GM21619 (cell line): ENCODE measurements around the gene MAP1A.
A peak's percentile ranks its signal among the peaks of the same experiment; 100 is the strongest.

ENCODE experiments used
- ATAC-seq: cut with Tn5 transposase; IDR thresholded peaks from one replicate; pipeline ENCODE4 v1.9.1; 2021; ENCODE audit not compliant: unreplicated experiment

Gene MAP1A

DNA sequence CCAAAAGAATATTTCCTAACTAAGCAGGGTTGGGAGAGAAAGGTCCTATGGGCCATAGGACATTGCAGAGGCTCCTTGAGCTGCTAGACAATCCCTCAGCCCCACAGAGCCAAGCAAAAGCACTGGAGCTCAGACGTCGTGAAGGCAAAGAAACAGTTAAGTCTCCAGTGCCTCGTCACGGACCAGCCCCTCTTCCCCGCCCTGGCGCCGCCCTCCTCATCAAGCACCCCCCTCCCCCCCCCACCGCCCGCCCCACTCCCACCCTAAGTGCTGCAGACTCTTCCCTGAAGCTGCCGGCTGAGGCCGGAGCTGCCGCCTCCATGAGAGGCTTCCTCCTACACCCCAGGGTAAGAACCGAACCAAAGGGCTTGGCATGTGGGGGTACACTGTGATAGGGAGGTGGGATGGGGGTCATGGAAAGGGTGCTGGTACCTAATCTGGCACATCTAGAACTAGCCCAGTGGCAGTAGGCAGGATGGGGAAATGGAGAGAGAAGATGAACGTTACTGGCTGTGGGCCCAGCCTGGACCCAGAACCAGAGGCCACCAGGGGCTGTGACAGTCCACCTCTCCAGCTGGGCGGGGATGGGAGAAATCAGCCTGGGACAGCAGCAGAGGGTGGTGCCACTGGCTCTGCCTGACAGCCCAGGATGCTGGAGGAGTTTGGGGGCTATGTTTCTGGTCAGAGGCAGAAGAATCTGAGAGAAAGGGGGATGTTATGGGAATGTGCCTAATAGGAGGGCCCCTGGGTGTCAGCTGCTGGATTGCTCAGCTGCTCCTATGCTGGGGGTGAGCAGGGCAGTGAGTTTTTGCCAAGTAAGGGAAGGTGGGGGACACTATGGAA, at the start of gene MAP1A:
TSS of gene MAP1A (plus strand) at position 255 of the 843 bp plus-strand sequence. CDS start 3,866 bp downstream, outside the sequence.
- ATAC-seq = no peak

DNA sequence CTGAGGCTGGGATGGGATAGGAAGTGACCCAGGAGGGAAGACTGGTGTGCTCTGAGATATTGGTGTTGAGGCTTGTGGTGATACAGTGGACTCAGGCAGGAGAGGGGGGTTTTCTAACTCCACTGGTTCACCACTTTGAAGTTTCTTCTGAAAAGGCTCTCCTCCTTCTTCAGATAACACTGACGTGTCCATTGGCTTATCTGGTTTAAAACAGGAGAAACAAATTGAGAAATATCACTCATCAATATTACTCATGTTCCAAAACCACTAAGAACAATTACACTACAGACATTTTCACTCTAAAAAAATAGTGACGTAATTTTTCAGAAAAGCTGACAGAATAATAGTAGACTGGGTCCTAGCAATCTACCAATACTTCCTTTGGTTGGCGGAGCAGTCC, 47.5 kb upstream of the MAP1A start:
- no peak for ATAC-seq

DNA sequence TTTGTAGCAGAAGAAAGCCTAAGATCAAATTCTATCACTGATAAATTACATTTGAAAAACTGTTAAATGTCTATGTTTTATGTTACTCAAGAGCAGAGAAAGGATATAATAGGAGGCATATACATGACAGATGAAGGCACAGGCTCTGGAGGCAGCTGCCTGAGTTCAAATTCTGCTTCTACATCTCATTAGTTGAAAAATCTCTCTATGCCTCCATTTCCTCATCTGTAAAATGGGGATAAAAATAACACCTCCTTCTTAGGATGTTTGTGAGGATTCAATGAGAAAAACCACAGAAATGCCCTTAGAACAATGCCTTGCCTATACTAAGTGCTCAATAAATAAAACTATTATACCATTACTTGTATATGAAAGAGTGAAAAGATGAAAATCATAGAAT, 45.4 kb upstream of the MAP1A start:
- no peak for ATAC-seq

DNA sequence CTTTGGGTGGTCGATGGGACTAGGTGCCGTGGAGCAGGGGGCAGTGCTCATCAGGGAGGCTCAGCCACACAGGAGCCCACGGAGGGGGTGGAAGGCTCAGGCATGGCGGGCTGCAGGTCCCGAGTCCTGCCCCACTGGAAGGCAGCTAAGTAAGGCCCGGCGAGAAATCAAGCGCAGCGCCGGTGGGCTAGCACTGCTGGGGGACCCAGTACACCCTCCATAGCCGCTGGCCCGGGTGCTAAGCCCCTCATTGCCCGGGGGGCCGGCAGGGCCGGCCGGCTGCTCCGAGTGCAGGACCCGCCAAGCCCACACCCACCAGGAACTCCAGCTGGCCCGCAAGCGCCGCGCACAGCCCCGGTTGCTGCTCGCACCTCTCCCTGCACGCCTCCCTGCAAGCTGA, 43.5 kb upstream of the MAP1A start:
- no peak for ATAC-seq

DNA sequence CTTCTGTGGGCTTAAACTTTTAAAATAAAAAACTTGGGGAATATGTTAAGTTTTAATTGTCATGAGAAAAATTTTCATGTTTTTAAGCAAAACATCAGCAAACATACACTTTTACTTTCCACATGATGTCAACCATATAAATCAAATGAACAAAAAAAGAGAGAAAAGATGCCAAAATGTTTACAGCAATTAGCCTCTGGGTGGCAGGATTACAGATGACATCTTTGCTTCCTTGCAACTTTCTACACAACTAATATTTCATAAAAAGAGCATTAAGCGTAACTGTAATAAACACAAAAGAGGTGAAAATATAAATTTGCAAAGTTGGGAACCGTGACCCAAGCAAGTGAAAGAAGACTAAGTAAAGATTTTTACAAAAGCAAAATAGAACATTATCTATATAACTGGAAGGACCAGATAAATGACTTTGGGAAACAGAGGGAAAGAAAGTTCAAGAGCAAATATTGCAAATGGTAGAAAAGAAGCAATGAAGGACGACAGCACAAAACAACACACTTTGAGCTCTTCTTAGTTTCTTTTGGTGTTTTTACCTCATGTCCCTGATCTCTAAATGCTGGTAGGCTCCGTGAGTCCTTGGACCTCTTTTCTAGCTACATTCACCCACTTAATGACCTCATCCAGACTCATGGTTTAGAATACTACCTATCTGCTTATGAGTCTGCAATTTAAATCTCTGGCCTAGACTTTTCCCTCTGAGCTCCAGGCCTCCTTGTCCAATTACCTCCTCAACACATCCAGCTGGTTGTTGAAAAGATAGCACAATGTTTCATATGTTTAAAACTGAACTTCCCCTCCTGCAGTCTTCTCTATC, 33.9 kb upstream of the MAP1A start:
- no peak for ATAC-seq

DNA sequence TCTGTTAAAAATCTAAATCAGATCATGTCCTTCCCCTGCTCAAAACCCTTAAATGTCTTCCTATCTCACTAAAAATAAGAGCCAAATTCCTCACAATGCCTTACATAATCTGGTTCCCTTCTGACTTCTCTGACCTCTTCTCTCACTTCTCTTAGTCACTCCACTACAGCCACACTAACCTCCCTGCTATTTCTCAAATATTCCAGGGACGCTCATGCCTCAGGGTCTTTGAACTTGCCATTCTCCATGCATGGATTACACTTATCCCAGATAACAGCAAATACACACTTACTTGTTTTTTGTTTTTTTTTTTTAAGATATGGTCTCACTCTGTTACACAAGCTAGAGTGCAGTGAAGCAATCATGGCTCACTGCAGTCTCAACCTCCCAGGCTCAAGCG, 33.0 kb upstream of the MAP1A start:
- no peak for ATAC-seq

DNA sequence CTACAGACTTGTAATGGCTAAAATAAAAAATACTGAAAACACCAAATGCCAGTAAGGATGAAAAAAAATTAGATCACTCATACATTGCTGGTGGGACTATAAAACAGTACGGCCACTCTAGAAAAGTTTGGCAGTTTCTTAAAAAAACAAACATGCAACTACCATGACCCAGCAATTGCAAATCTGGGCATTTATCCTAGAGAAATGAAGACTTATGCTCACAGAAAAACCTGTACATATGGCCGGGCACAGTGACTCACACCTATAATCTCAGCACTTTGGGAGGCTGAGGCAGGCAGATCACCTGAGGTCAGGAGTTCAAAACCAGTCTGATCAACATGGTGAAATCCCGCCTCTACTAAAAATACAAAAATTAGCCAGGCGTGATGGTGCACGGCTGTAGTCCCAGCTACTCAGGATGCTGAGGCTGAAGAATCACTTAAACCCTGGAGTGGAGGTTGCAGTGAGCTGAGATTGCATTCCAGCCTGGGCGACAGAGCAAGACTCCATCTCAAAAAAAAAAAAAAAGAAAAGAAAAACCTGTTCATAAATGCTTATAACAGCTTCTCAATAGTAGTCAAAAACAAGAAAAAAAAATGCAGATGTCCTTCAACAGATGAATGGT, 30.0 kb upstream of the MAP1A start:
- no peak for ATAC-seq

DNA sequence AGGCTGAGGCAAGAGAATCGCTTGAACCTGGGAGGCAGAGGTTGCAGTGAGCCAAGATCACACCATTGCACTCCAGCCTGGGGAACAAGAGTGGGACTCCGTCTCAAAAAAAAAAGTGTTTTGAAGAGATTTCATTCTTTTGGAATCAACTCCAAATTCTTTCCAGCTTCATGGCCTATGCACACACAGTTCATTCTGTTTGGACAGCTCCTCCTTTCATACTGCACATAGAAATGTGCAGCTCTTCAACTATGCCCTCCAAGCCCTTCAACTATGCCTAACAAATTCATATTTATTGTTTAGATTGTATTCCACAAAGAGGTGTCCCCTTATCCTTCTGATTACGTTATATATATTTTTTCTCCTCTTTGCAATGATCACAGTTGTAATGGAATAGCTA, 28.6 kb upstream of the MAP1A start:
- ATAC-seq = no peak

DNA sequence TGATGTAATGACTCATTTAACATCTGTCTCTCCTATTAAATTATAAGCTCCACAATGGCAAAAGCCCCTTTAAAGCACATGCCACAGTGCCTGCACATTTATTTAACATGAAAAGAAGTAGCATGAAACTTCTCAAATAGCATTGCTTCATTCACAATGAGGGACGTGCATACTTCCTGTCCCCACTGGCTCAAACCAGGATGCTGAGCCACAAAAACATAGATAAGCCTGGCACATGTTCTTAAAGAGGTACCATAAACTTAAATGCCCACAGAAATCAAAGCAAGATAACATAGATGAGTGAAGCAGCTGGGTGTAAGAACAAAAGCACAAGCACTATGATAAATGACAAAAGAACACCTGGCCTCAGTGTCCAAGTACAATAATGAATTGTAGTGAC, 28.2 kb upstream of the MAP1A start:
- no peak for ATAC-seq

DNA sequence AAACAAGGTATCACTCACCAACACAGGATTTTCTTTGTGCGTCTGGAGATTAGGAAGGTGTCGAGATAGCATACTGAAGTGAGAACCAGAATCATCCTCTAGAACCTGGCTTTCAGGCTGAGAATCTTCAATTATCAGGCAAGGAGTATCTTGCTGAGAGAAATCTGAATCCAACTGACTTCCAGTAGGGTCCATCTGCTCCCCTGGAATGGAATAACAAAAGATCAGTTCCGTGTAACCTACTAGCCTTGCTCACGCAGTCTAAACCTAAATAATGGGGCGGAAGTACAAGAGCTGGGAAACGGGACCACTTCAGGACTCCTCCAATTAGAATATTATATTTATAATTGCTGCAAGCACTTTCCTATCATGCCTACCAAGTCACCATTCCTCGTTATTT, 25.1 kb upstream of the MAP1A start:
- ATAC-seq = no peak

DNA sequence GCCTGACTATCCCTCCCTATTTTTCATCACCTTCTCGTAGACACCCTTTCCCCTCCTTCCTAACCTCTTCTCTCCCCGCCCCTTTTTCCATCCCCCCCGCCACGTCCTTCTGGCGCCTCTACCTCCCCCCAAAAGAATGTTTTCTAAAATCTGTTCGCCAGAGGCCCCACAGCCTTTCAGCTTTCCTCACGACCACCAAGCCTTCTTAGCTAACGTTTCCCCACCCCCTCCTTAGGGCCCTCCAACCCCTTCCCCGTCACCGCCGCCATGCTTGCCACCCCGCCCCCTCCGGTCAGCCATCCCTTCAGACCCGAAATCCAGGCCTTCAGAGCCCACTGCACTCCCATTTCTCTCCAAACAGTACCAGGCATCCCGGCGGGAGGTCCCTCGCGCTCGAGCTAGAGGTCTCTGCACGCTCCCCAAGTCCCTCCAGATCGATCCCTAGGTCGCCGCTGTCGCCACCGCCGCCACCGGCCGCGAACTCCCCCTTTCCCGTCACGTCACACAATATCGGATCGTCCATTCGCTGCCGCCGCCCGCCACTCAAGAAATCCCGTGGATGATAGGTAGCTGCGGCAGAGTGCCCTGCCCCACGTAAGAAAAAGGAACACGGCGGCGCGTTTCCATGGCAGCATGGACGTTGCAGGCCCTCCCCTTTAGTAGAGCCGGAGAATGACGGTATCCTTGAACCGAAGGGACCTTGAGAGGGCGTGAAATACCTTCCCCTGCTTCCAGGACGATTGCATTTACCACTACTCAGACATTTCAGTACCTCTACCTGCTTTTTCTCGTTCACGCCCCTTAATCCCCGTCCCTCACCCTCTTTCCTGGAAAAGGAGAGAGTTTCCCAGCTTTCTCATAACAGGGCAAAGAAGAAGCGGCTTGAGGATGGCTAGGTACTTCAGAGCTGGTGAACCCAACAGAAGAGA, 24.5 kb upstream of the MAP1A start, which contains the start of gene TP53BP1:
TSS of gene TP53BP1 (minus strand) at position 484 of the 929 bp plus-strand sequence. CDS start at position 371, 113 bp downstream.
- peak; percentile 98 for ATAC-seq

DNA sequence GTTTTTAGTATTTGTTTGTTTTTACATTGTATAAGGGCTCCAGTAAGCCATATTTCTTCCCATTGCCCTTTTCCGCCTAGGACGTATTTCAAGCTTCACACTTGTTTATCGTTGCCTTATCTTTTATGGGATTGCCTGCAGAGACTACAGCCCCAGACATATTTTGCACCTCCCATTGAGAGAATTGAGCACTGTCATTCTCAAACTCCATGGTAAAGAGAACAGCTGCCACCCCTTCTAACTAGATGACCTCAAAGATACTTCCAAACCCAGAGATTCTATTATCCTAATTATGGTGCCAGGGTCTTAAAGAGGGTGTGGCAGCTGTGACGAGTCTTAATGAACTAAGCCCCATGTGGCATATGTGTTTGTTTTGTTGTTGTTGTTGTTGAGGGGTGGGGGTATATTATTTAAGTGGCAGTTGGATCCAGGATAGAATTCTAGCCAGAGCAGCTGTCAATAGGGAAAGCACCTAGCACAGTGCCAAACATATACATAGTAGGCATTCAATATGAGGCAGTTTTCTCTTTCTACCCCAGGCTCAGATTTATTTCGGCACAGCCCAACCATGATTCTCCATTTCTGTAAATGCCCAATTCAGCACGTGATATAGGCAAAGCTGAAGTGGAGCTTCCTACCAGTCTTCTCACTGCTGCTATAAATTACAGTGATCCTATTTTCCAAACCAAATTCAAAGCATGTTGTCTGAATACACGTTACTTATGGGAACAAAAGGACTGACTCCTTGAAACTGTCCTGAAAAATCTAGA, 23.5 kb upstream of the MAP1A start:
- ATAC-seq = no peak

DNA sequence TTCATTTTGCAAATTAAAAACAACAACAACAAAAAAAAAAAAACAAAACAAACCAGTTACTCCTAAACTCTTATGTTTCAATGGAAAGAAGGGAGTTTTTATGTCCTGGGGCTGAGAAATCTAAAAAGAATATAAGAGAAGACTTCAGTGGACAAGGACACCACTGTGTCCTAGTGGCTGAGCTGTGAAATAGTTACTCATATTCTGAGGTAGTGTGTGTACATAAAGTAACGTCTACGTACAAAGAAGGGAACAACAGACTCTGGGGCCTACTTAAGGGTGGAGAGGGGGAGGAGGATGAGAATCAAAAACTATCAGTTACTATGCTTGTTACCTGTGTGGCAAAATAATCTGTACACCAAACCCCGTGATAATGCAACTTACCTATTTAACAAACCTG, 18.4 kb upstream of the MAP1A start:
- ATAC-seq = no peak

DNA sequence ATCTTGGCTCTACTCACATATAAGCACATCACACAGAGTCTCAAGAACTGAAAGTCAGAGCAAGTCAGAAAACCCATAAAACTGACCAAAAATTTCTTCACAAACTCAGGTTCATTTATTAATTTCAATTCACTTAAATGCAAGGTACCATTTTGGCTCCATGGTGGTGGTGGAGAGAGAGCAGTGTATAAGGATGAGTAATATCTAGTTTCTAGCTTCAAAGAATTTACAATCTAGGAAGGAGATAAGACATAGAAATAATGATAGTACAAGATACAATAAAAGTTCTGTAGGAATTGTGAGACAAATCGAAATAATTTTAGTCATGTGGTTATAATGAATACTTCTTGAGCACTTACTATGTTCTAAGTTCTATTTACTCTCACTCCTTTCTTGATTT, 17.8 kb upstream of the MAP1A start:
- no peak for ATAC-seq

DNA sequence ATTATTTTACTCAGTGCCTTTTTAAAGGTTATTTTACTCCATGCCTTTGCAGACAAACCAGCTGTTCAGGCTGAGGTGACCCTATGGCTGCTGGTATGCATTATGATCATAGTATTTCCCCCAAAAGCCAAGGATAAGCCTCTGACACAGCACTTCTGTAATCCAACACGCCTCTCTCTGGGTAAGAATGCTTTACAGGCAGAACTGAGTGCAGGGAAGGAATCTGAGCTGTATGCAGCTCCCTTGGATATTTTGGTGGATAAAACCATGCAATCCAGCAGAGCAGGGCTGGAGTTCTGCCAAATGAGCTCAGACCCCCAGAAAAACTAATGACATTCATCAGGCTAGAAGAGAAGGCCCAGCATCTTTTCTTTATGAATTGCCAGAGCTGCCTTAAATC, 11.7 kb upstream of the MAP1A start:
- ATAC-seq = no peak

DNA sequence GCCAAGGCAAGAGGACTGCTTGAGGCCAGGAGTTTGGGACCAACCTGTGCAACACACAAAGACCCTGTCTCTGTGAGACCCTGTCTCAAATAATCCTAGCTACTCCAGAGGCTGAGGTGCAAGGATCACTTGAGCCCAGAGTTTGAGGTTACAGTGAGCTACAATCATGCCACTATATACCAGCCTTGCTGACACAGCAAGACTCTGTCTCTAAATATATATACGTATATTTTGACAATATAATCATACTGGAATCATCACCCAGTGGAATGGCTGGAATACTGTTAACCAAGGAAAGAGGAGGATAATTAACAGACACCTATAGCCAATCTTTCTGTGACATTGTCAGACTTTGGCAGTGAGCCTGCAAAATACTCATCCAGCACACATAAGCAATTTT, 9.0 kb upstream of the MAP1A start:
- no peak for ATAC-seq

DNA sequence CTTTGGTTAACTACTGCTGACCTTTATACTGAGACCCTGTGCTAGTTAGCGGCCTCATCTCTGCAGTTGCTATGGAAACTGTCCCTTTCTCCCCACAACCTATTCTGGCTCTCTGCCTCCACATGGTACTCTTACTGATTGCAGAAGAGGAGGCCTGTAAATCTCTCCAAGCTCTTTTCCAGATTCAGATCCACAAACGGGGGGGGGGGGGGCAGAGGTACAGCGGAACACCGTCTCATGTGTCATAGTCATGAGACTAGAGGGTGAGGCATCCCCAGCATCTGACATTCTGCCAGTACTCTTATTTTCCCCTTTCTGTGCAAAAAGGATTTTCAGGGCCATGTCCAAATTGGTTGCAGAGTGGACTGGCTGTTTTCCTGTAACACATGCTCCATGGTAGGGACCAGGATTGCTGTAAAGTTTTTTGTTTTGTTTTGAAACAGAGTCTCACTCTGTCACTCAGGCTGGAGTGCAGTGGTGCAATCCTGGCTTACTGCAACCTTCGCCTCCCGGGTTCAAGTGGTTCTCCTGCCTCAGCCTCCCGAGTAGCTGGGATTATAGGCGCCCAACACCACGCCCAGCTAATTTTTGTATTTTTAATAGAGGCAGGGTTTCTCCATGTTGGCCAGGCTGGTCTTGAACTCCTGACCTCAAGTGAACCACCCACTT, 8.3 kb upstream of the MAP1A start:
- ATAC-seq = no peak

DNA sequence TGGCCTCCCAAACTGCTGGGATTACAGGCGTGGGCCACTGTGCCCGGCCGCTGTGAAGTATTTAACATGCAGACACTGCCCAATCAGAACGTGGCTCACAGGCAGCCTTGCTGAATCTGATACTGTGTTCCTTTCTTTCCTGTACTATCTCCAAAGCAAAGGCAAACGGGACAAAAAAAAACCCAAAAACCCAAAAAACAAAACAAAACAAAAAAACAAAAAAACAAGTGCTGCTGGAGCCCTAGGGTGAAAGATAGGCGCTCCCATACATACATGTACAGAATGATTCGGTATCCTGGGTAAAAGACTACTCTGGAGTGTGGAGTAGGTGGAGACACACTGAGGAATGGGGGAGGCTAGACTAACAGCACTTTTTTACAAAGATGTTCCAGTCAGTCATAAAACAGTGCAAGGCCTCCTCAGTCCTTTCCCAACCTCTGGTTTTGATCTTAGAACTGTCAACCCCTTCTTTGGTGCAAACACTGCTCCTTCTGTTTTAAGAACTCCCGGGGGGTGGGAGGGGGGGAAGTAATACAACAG, 7.7 kb upstream of the MAP1A start:
- ATAC-seq = no peak
